CD1c-positive myeloid dendritic cell (primary cell): Measurements from ENCODE around the gene C10orf95.
"Not testable (repeated sequence)": the region's sequence is repeated elsewhere in the genome, so short reads cannot be mapped to it uniquely, and the experiment has no call there.

Experiments used
- DNase-seq: peaks from one replicate; pipeline ENCODE4 v3.0.0-alpha.2; 2016; ENCODE audit errors: extremely low spot score

The C10orf95 gene

GRCh38 chr10:102451105-102451969 lies at the start of gene C10orf95:
C10orf95 (minus strand) TSS chr10:102451543; CDS start chr10:102451093, 450 bp downstream.
- DNase-seq: no peak

GRCh38 chr10:102500686-102501085 lies 49.3 kb upstream of the C10orf95 start:
- DNase-seq: not testable (repeated sequence)

DNA sequence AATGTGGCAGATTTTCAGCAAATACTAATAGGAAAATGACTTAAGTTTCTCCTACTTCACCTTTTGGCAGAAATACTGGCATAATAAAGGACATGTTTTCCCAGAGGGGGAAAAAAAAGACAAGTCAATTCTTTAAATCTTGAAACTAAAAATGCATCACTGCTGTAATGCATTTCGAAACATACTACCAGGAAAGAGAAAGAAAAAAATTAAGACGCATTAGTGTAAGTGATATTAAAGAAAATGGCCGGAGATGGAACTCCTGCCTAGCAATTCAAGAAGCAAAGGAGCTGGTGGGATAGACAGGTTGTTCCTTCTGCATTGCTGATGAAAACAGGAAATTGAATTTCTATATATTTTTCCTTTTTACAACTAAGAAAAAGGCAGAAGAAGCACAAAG lies 48.0 kb upstream of the C10orf95 start:
- DNase-seq: no peak

DNA sequence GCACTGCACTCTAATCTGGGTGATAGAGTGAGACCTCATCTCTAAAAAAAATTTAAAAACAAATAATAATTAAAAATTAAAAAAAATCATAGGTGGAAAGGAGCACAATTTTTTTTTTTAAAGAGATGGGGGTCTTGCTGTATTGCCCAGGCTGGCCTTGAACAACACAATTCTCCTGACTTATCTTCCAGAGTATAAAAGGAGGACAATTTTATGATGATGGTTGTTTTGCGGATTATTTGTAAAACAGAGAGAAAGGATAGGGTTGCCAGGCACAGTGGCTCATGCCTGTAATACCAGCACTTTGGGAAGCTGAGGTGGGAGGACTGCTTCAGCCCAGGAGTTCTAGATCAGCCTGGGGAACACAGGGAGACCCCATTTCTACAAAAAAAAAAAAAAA lies 46.2 kb upstream of the C10orf95 start:
- no peak for DNase-seq

DNA sequence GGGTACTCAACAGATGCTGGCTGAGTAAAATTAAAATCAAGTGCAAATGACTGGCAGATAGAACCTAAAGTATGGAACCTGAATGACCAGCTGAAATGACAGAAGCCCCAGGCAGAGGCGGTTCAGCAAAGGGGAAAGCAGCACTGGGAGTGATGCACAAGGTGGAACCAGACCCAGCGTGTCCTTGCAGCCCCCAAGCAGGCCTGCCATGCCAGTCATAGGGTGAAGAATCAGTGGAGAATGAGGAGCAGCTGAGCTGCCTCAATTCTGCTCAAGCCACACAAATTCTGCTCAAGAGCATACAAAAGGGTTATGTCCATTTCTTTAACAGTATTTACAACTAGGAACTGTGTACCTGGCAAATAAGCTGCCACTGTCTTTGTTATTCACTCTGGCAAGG lies 42.4 kb upstream of the C10orf95 start:
- DNase-seq: no peak

- no peak for DNase-seq
These were observed 41.6 kb upstream of the C10orf95 start for GRCh38 chr10:102492983-102493382.

DNA sequence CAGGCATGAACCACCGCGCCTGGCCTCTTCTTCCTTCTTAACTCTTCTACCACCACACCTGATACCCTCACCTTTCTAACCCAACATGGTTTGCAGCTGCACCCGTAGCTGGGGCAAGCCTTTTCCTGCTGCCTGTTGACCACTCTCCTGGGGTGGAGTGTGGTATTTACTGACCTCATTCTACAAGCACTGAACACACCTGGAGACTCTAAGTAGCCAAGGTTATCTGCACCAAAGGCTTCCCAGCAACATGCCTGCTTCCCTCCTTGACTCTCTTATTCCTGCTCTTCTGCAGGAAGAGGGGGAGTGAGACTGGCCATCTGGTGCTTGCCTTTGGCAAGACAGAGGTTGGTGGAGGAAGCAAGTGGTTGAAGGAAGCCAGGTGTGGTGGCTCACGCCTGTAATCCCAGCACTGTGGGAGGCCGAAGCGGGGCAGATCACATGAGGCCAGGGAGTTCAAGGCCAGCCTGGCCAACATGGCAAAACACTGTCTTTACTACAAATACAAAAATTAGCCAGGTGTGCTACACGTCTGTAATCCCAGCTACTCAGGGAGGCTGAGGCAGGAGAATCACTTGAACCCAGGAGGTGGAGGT lies 41.1 kb upstream of the C10orf95 start:
- DNase-seq: no peak

- DNase-seq: no peak
These were observed 39.8 kb upstream of the C10orf95 start for GRCh38 chr10:102491136-102491535.

DNA sequence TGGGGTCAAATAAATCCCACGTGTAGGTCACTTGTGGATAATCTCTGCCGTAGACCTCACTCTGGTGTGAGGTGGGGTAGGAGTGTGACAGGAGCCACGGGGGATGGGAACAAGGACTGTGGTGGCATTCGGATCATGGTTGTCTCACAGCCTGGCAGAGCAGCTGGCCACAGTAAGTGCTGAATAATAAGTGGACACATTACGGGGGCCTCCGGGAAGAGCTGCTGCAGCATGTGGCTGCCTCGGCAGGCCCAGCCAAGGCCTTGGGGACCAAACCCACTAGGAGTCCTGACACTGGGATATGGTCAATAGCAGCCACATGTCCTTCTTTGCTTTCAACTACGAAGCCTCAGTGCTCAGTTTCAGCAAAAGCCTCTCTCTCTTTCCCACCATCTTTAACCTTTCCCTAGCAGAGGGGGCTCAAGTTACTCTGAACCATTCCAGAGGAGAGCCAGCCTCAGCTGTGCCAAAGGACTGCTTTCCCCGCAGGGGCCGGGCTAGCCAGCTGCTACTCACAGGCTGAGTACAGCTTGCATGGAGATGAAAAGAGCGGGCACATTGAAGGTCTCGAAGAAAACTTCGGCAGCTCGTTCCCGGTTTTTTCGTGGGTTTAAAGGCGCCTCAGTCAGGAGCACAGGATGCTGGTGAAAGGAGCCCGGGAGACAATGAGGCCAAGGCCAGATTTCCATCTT lies 33.9 kb upstream of the C10orf95 start:
- DNase-seq: no peak

GRCh38 chr10:102484021-102484420 lies 32.7 kb upstream of the C10orf95 start:
- no peak for DNase-seq

DNA sequence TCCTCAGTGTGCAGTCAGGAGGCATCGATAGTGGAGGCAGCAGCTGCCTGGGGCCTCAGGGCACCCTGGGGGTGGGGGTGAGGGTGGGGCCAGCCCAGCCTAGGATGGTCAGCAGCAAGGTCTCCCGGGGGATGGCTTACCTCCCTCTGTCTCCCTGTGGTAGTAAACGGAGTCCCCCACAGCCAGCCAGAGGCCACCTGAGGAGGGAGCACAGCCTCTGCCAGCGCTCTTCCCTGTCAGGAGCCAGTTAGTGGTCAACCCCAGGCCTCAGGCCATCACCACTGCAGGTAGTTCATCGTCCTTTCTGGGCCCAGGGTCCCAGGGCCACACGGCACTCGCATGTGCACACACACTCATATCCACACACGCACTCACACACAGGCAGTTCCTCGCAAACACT lies 29.1 kb upstream of the C10orf95 start:
- no peak for DNase-seq

GRCh38 chr10:102479651-102480050 lies 28.3 kb upstream of the C10orf95 start:
- no peak for DNase-seq

- no peak for DNase-seq
These were observed 25.3 kb upstream of the C10orf95 start for GRCh38 chr10:102476466-102477141.

- DNase-seq: no peak
These were observed 24.2 kb upstream of the C10orf95 start for GRCh38 chr10:102475451-102476040.

DNA sequence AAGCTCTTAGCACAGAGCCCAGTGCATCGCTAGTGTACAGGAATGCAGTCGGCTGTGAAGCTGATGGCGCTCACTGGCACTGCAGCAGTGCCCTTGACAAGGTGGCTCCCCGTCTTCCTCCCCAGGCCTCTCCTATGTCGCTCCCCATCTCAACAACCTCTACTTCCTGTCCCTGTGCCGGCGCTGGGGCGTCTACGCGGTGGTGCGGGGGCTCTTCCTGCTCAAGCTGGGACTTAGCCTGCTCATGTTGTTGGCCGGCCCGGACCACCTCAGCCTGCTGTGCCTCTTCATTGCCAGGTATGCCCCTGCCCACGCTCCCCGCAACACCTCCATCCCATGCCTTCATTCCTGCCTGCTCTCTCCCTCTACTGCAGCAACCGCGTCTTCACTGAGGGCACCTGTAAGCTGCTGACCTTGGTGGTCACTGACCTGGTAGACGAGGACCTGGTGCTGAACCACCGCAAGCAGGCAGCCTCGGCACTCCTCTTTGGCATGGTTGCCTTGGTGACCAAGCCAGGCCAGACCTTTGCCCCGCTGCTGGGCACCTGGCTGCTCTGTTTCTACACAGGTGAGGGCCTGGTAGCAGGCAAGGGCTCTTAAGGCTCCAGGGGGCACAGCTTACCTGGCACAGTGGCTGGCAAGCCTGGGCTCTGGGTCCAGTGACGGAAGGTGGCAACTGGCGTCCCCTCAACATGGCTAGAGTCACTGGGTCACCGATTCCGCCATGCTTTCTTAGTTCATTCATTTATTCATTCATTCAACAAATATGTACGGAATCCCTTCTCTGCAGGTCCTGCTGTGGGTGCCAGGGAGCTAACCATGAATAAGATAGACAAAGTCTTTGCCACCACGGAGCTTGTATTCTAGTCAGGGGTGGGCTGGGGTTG lies 22.3 kb upstream of the C10orf95 start:
- DNase-seq: no peak

- no peak for DNase-seq
These were observed 19.5 kb upstream of the C10orf95 start for GRCh38 chr10:102470579-102471546.

DNA sequence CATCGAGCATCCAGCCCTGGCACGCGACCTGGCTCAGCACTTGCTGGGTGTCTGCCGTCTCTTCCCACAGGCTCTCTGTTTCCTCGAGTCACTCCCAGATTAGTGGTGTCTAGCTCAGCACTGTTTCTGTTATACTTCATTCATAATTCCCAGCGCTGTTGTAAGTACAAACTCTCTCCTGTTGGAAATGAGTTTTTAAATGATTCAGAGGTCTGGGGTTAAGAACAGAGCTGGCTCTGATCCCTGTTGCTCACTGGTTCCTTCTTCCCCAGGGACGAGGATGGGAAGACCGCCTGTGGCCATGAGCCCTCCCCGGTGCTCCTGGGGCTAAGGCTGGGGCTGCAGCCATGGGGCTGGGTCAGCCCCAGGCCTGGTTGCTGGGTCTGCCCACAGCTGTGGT lies 17.3 kb upstream of the C10orf95 start:
- DNase-seq: no peak

GRCh38 chr10:102467971-102468438 lies 16.7 kb upstream of the C10orf95 start:
- DNase-seq: peak; percentile 67

- no peak for DNase-seq
These were observed 16.0 kb upstream of the C10orf95 start for GRCh38 chr10:102467318-102467717.
